SIG-M5 treated with dmso at 0.1 percent for 504 hours (cell line): ENCODE results near the gene AKAP6.

Experiments used
- DNase-seq: peaks from one replicate; lab custom pipeline; 2025; ENCODE audit not compliant: unreplicated experiment; lab: John Stamatoyannopoulos, UW

The AKAP6 gene

GRCh38 chr14:32697114-32697513 is 368.0 kb downstream of the AKAP6 start:
- DNase-seq = no peak

GRCh38 chr14:32697704-32698103 is 368.6 kb downstream of the AKAP6 start:
- no peak for DNase-seq

GRCh38 chr14:32698831-32699230 is 369.7 kb downstream of the AKAP6 start:
- no peak for DNase-seq

GRCh38 chr14:32701475-32701874 is 372.4 kb downstream of the AKAP6 start:
- no peak for DNase-seq

GRCh38 chr14:32702088-32702487 is 373.0 kb downstream of the AKAP6 start:
- DNase-seq = no peak

GRCh38 chr14:32702562-32702961 is 373.5 kb downstream of the AKAP6 start:
- no peak for DNase-seq

- DNase-seq = no peak
Observed at GRCh38 chr14:32703183-32703621, 374.1 kb downstream of the AKAP6 start.

GRCh38 chr14:32706721-32707519 is 377.8 kb downstream of the AKAP6 start:
- no peak for DNase-seq

GRCh38 chr14:32707742-32708500 is 378.8 kb downstream of the AKAP6 start:
- DNase-seq = no peak

GRCh38 chr14:32709027-32709426 is 379.9 kb downstream of the AKAP6 start:
- DNase-seq = no peak

- no peak for DNase-seq
Observed at GRCh38 chr14:32710231-32710671, 381.2 kb downstream of the AKAP6 start.

- DNase-seq = peak; percentile 40
Observed at GRCh38 chr14:32710731-32711680, 381.9 kb downstream of the AKAP6 start.

- no peak for DNase-seq
Observed at GRCh38 chr14:32713856-32714255, 384.8 kb downstream of the AKAP6 start.

GRCh38 chr14:32719601-32720000 is 390.5 kb downstream of the AKAP6 start:
- no peak for DNase-seq

- DNase-seq = no peak
Observed at GRCh38 chr14:32720927-32721326, 391.8 kb downstream of the AKAP6 start.

- no peak for DNase-seq
Observed at GRCh38 chr14:32722631-32723183, 393.6 kb downstream of the AKAP6 start.

GRCh38 chr14:32724867-32725471 is 395.9 kb downstream of the AKAP6 start:
- DNase-seq = no peak

GRCh38 chr14:32726516-32726915 is 397.4 kb downstream of the AKAP6 start:
- no peak for DNase-seq

GRCh38 chr14:32727832-32728231 is 398.7 kb downstream of the AKAP6 start:
- DNase-seq = no peak

- no peak for DNase-seq
Observed at GRCh38 chr14:32728526-32728925, 399.4 kb downstream of the AKAP6 start.
